K562 (cell line): ENCODE results near the gene CNNM4. TPM values are rescaled to one million over a fixed set of nuclear protein-coding genes. Genes with fewer than 3 reads are reported as not detected.

Source experiments
- BCL6 ChIP-seq: fragments of 250-450 bp; sonication (Bioruptor Pico); IDR thresholded peaks from 2 replicates; pipeline ENCODE4 v1.4.0; 2020
- C11orf30 ChIP-seq: fragments of 450-650 bp; IDR thresholded peaks from 2 replicates; pipeline ENCODE4 v1.6.1; 2016; ENCODE audit warnings: low read depth, mild to moderate bottlenecking
- CBFA2T3 ChIP-seq: fragments of 450-650 bp; IDR thresholded peaks from 2 replicates; pipeline ENCODE4 v1.6.1; 2017
- CEBPZ ChIP-seq: fragments of 150-350 bp; IDR thresholded peaks from 2 replicates; pipeline ENCODE4 v1.6.1; 2014; ENCODE audit warnings: low read depth, mild to moderate bottlenecking, low read length, borderline replicate concordance
- FOXO4 ChIP-seq: fragments of 450-650 bp; formaldehyde crosslinking; IDR thresholded peaks from 2 replicates; pipeline ENCODE4 v1.4.0; 2020; ENCODE audit warnings: mild to moderate bottlenecking, moderate library complexity
- KLF1 ChIP-seq: fragments of 450-650 bp; IDR thresholded peaks from 2 replicates; pipeline ENCODE4 v1.6.1; 2016; ENCODE audit warnings: missing genetic modification characterization, missing compliant biosample characterization
- LARP7 ChIP-seq: fragments of 450-650 bp; IDR thresholded peaks from 2 replicates; pipeline ENCODE4 v1.6.1; 2016
- MECOM ChIP-seq: fragments of 250-450 bp; sonication (Bioruptor Pico); IDR thresholded peaks from 2 replicates; pipeline ENCODE4 v1.8.0; 2022; ENCODE audit warnings: inconsistent platforms
- PHF21A ChIP-seq: fragments of 450-650 bp; IDR thresholded peaks from 2 replicates; pipeline ENCODE4 v1.6.1; 2017; ENCODE audit warnings: low read depth, borderline replicate concordance
- PRMT5 ChIP-seq: sonication (generic); formaldehyde crosslinking; IDR thresholded peaks from 2 replicates; pipeline ENCODE4 v1.5.0; 2020; ENCODE audit warnings: missing genetic modification reagents
- RB1 ChIP-seq: fragments of 450-650 bp; IDR thresholded peaks from 2 replicates; pipeline ENCODE4 v1.6.1; 2017; ENCODE audit warnings: low read depth, mild to moderate bottlenecking
- SMARCA4 ChIP-seq: fragments of 450-650 bp; IDR thresholded peaks from 2 replicates; pipeline ENCODE4 v1.6.1; 2016
- SRF ChIP-seq, 2 experiments: fragments of 250-450, 450-650 bp in 1 of 2; sonication (Bioruptor Pico) in 1 of 2; sonication (generic) in 1 of 2; formaldehyde crosslinking; IDR thresholded peaks; 2 replicates each; pipeline versions ENCODE4 v1.5.0 to v1.5.1; 2020 to 2022; ENCODE audit warnings: mild to moderate bottlenecking in 1 of 2, missing genetic modification reagents in 1 of 2
- ZBTB34 ChIP-seq: fragments of 250-450 bp; sonication (Bioruptor Pico); IDR thresholded peaks from 2 replicates; pipeline ENCODE4 v1.8.0; 2021; ENCODE audit warnings: mild to moderate bottlenecking, moderate library complexity
- ZNF280A ChIP-seq: fragments of 450-650 bp; IDR thresholded peaks from 2 replicates; pipeline ENCODE4 v1.6.1; 2018; ENCODE audit warnings: mild to moderate bottlenecking, low read depth; ENCODE audit not compliant: partially characterized antibody
- ZNF316 ChIP-seq: fragments of 450-650 bp; IDR thresholded peaks from 2 replicates; pipeline ENCODE4 v1.6.1; 2016
- ZNF695 ChIP-seq: fragments of 450-650 bp; formaldehyde crosslinking; IDR thresholded peaks from 2 replicates; pipeline ENCODE4 v1.4.0; 2020; ENCODE audit warnings: mild to moderate bottlenecking, moderate library complexity
- ZNF740 ChIP-seq, 3 experiments: fragments of 200-800 bp in 1 of 3; sonication (Bioruptor generic) in 1 of 3; sonication (generic) in 1 of 3; formaldehyde crosslinking in 1 of 3; IDR thresholded peaks; 2 replicates each; pipeline versions ENCODE4 v1.6.1 to v1.8.0; 2016 to 2022; ENCODE audit warnings: mild to moderate bottlenecking in 2 of 3, missing compliant biosample characterization in 2 of 3, missing genetic modification characterization in 2 of 3, missing genetic modification reagents in 1 of 3
- ZNF764 ChIP-seq: fragments of 250-450 bp; sonication (Bioruptor Pico); IDR thresholded peaks from 2 replicates; pipeline ENCODE4 v1.4.0; 2020; ENCODE audit warnings: low read depth, mild to moderate bottlenecking, moderate library complexity
- ZNF778 ChIP-seq: fragments of 450-650 bp; formaldehyde crosslinking; IDR thresholded peaks from 2 replicates; pipeline ENCODE4 v1.4.0; 2020; ENCODE audit warnings: mild to moderate bottlenecking, moderate library complexity
- polyA plus RNA-seq, 8 experiments: library from polyadenylated mRNA; depleted of rRNA in 4 of 8; stranded (reverse) in 5 of 8; unstranded in 3 of 8; fragments of >200 nt; fragmentation: Nextera tagmentation in 2 of 8; fragmentation: Illumina TruSeq in 1 of 8; extraction: Ambion mirVana in 2 of 8; extraction: Trizol in 1 of 8; gene quantifications; 2 replicates each; pipeline versions ENCODE4 v1.2.1 to v1.2.3, GENCODE V29; 2011 to 2014; ENCODE audit warnings: inconsistent platforms in 1 of 8, missing spikeins in 1 of 8
- total RNA-seq, 7 experiments: library from RNA; depleted of rRNA in 6 of 7; stranded (reverse); fragments of >200 nt in 6 of 7; fragmentation: Illumina TruSeq in 2 of 7; extraction: Trizol in 2 of 7; gene quantifications; 2 replicates each; pipeline versions ENCODE4 v1.2.1 to v1.2.3, GENCODE V29; 2011 to 2021; ENCODE audit warnings: low replicate concordance in 1 of 7

The CNNM4 gene
- total and polyA plus RNA-seq, 9 of the 15 experiments (the other 6 are each of a cell fraction or from before 2014, with no cell fraction given): 0.96 to 6.3 (median 2.8) TPM

- TF ChIP-seq ZBTB34 (CRISPR knock-in tag): no peak
- peak; percentile 31; the same call in 1 of the 2 replicates for TF ChIP-seq C11orf30
- TF ChIP-seq PHF21A: no peak
- TF ChIP-seq SRF (CRISPR knock-in tag; IDR thresholded peaks at IDR 0.05): no peak
- TF ChIP-seq SMARCA4: no peak
- 0 out of 2 replicates have a peak, but pooled peaks have one; percentile 60 for TF ChIP-seq FOXO4 (CRISPR knock-in tag)
- TF ChIP-seq ZNF316: no peak
- no peak for TF ChIP-seq CEBPZ
- no peak for TF ChIP-seq MECOM (CRISPR knock-in tag)
- TF ChIP-seq ZNF778 (CRISPR knock-in tag): no peak
- no peak for TF ChIP-seq ZNF280A
- peak; percentile 28; the same call in 1 of the 2 replicates for TF ChIP-seq KLF1 (tag)
- TF ChIP-seq ZNF740 (CRISPR knock-in tag; IDR thresholded peaks at IDR 0.05): no peak
- no peak for TF ChIP-seq ZNF740 (tag; IDR thresholded peaks at IDR 0.05)
- TF ChIP-seq ZNF764 (CRISPR knock-in tag): no peak
- TF ChIP-seq PRMT5 (CRISPR knock-in tag): no peak
- no peak for TF ChIP-seq LARP7
- no peak for TF ChIP-seq BCL6
- TF ChIP-seq RB1: peak; percentile 63; the same call in 1 of the 2 replicates
- no peak for TF ChIP-seq CBFA2T3
- TF ChIP-seq ZNF695: no peak
Measured at GRCh38 chr2:96816127-96816835, 55.6 kb downstream of the CNNM4 start, which contains the start of gene CNNM3 (continued).
